ENCODE results near the gene NARF. TPM values are rescaled to one million over a fixed set of nuclear protein-coding genes. Genes with fewer than 3 reads are reported as not detected.
"Not testable (repeated sequence)": the region's sequence is repeated elsewhere in the genome, so short reads cannot be mapped to it uniquely, and the experiment has no call there.

The NARF gene
- total and polyA plus RNA-seq, 2 donors from 2014 or later = 29.1 to 45.8 TPM

- DNase-seq (peak in 1 of 5 donors; percentile 51), FAIRE-seq (no peak)
- no peaks in the 10 kb centered on the region for H3K9me3 ChIP-seq (ENCODE audit: control insufficient read depth in 2 of 3, insufficient read depth in 1 of 3, low read length in 3 of 3)
- peak overlapping the region; percentile 100 for H3K27ac ChIP-seq (ENCODE audit: low read depth in 2 of 2, low read length in 2 of 2)
- no peak for TF ChIP-seq CTCF (IDR thresholded peaks at IDR 0.05; ENCODE audit: borderline replicate concordance, extremely low read depth, insufficient read depth)
- H3K4me1 ChIP-seq (ENCODE audit: control insufficient read depth in 2 of 3, insufficient read depth in 2 of 3, low read depth in 1 of 3, low read length in 3 of 3) = peaks cover 4 to 9% (median 5%) of the 10 kb centered on the region in 3 donors
- H3K9ac ChIP-seq (ENCODE audit: low read length in 3 of 3) = peak overlapping the region; percentile 50 to 97 (median 70)
- intact Hi-C loops (cut with DNase I) = no loop called here
- peak overlapping the region; percentile 63 to 75 (median 66) for H3K4me3 ChIP-seq (ENCODE audit: low read length in 3 of 3)
- H3K36me3 ChIP-seq (ENCODE audit: control insufficient read depth in 2 of 3, insufficient read depth in 3 of 3, low read length in 3 of 3) = peaks cover 0 to 7% (median 5%) of the 10 kb centered on the region in 3 donors
- H3K27me3 ChIP-seq (ENCODE audit: control insufficient read depth, insufficient read depth, low read length) = no peaks in the 10 kb centered on the region
Measured at GRCh38 chr17:82457073-82457928, 1.2 kb upstream of the NARF start.

GRCh38 chr17:82457929-82458178 lies 687 bp upstream of the NARF start:
- TF ChIP-seq CTCF (IDR thresholded peaks at IDR 0.05; ENCODE audit: borderline replicate concordance, extremely low read depth, insufficient read depth) = no peak
- H3K4me3 ChIP-seq (ENCODE audit: low read length in 3 of 3) = peak overlapping the region; percentile 63 to 75 (median 66)
- peaks cover 3 to 10% (median 8%) of the 10 kb centered on the region in 3 donors for H3K36me3 ChIP-seq (ENCODE audit: control insufficient read depth in 2 of 3, insufficient read depth in 3 of 3, low read length in 3 of 3)
- H3K4me1 ChIP-seq (ENCODE audit: control insufficient read depth in 2 of 3, insufficient read depth in 2 of 3, low read depth in 1 of 3, low read length in 3 of 3) = peaks cover 4 to 9% (median 5%) of the 10 kb centered on the region in 3 donors
- DNase-seq (no peak), FAIRE-seq (no peak)
- H3K9me3 ChIP-seq (ENCODE audit: control insufficient read depth in 2 of 3, insufficient read depth in 1 of 3, low read length in 3 of 3) = no peaks in the 10 kb centered on the region
- H3K9ac ChIP-seq (ENCODE audit: low read length in 3 of 3) = peak overlapping the region; percentile 70 to 97 (median 74)
- H3K27ac ChIP-seq (ENCODE audit: low read depth in 2 of 2, low read length in 2 of 2) = peak overlapping the region; percentile 100
- intact Hi-C loops (cut with DNase I) = no loop called here
- H3K27me3 ChIP-seq (ENCODE audit: control insufficient read depth, insufficient read depth, low read length) = no peaks in the 10 kb centered on the region

- Histone ChIP-seq H3K4me3 (ENCODE audit: low read length in 3 of 3) (peak overlapping the region; percentile 66 to 85 (median 67)), H3K4me1 (ENCODE audit: control insufficient read depth in 2 of 3, insufficient read depth in 2 of 3, low read depth in 1 of 3, low read length in 3 of 3) (peaks cover 4 to 9% (median 5%) of the 10 kb centered on the region in 3 donors), H3K9ac (ENCODE audit: low read length in 3 of 3) (peak overlapping the region; percentile 41 to 63 (median 55)), H3K27me3 (ENCODE audit: control insufficient read depth, insufficient read depth, low read length) (no peaks in the 10 kb centered on the region), H3K36me3 (ENCODE audit: control insufficient read depth in 2 of 3, insufficient read depth in 3 of 3, low read length in 3 of 3) (peaks cover 3 to 19% (median 8%) of the 10 kb centered on the region in 3 donors), H3K9me3 (ENCODE audit: control insufficient read depth in 2 of 3, insufficient read depth in 1 of 3, low read length in 3 of 3) (no peaks in the 10 kb centered on the region), H3K27ac (ENCODE audit: low read depth in 2 of 2, low read length in 2 of 2) (peak overlapping the region; percentile 7 to 11)
- TF ChIP-seq CTCF (IDR thresholded peaks at IDR 0.05; ENCODE audit: borderline replicate concordance, extremely low read depth, insufficient read depth) = no peak
- FAIRE-seq = no peak
- peak in 4 of 5 donors; percentile 36 to 86 (median 57) for DNase-seq
- intact Hi-C loops (cut with DNase I) = no loop called here
Measured at GRCh38 chr17:82458885-82459424, 414 bp downstream of the NARF start.

- peaks cover 5 to 28% (median 10%) of the 10 kb centered on the region in 3 donors for H3K36me3 ChIP-seq (ENCODE audit: control insufficient read depth in 2 of 3, insufficient read depth in 3 of 3, low read length in 3 of 3)
- H3K9me3 ChIP-seq (ENCODE audit: control insufficient read depth in 2 of 3, insufficient read depth in 1 of 3, low read length in 3 of 3); H3K9ac ChIP-seq (ENCODE audit: low read length in 3 of 3); H3K4me3 ChIP-seq (ENCODE audit: low read length in 3 of 3); H3K27me3 ChIP-seq (ENCODE audit: control insufficient read depth, insufficient read depth, low read length); H3K27ac ChIP-seq (ENCODE audit: low read depth in 2 of 2, low read length in 2 of 2); FAIRE-seq; H3K4me1 ChIP-seq (ENCODE audit: control insufficient read depth in 2 of 3, insufficient read depth in 2 of 3, low read depth in 1 of 3, low read length in 3 of 3): not testable (repeated sequence)
- intact Hi-C loops (cut with DNase I) = loop anchor here (10.0 kb wide), 1 partner anchor 115 kb away; no protein-coding TSS in a partner anchor
- peak in 1 of 5 donors; percentile 45 for DNase-seq
Measured at GRCh38 chr17:82459936-82460335, 1.4 kb downstream of the NARF start.
